Osteoblast (primary cell): ENCODE results near the gene UBE2D4. TPM values are rescaled to one million over a fixed set of nuclear protein-coding genes. Genes with fewer than 3 reads are reported as not detected.
"Not testable (repeated sequence)": the region's sequence is repeated elsewhere in the genome, so short reads cannot be mapped to it uniquely, and the experiment has no call there.

Experiments used
- DNase-seq: peaks from one replicate; pipeline ENCODE4 v3.0.0; 2011; ENCODE audit warnings: low spot score, mixed read lengths; ENCODE audit not compliant: insufficient read length; ENCODE audit errors: missing footprints
- H2AFZ ChIP-seq: 2 replicates; pipeline ENCODE4 v1.6.0; 2011; ENCODE audit warnings: mild to moderate bottlenecking, low read length
- H3K27ac ChIP-seq: 2 replicates; pipeline ENCODE4 v1.5.1; 2011; ENCODE audit warnings: mild to moderate bottlenecking, low read depth, low read length, moderate library complexity
- H3K27me3 ChIP-seq: 2 replicates; pipeline ENCODE4 v1.6.0; 2012; ENCODE audit warnings: mild to moderate bottlenecking, control low read depth, inconsistent platforms, low read length, moderate library complexity; ENCODE audit not compliant: insufficient read depth
- H3K36me3 ChIP-seq: 2 replicates; pipeline ENCODE4 v1.5.1; 2011; ENCODE audit warnings: mild to moderate bottlenecking, low read length, control low read depth, moderate library complexity; ENCODE audit not compliant: insufficient read depth
- H3K4me1 ChIP-seq: 2 replicates; pipeline ENCODE4 v1.5.1; 2011; ENCODE audit warnings: mild to moderate bottlenecking, low read length, control low read depth, moderate library complexity; ENCODE audit not compliant: insufficient read depth
- H3K4me2 ChIP-seq: 2 replicates; pipeline ENCODE4 v1.6.0; 2011; ENCODE audit warnings: mild to moderate bottlenecking, low read length; ENCODE audit not compliant: insufficient read depth
- H3K4me3 ChIP-seq: fragments of 200-600 bp; sonication (generic); 3 replicates; pipeline ENCODE4 v1.5.1; 2012; ENCODE audit warnings: mild to moderate bottlenecking, low read length, inconsistent platforms; ENCODE audit not compliant: insufficient read depth
- H3K79me2 ChIP-seq: 2 replicates; pipeline ENCODE4 v1.6.0; 2012; ENCODE audit warnings: mild to moderate bottlenecking, low read length, control low read depth, inconsistent platforms; ENCODE audit not compliant: insufficient read depth
- H3K9me3 ChIP-seq: 2 replicates; pipeline ENCODE4 v1.5.1; 2011; ENCODE audit warnings: low read depth, low read length, control low read depth
- H4K20me1 ChIP-seq: 2 replicates; pipeline ENCODE4 v1.6.0; 2012; ENCODE audit warnings: mild to moderate bottlenecking, low read length, control low read depth; ENCODE audit not compliant: insufficient read depth
- CTCF ChIP-seq: IDR thresholded peaks from 2 replicates; pipeline ENCODE4 v1.5.1; 2011; ENCODE audit warnings: mild to moderate bottlenecking, low read depth, low read length, moderate library complexity; ENCODE audit errors: extremely low read depth
- total RNA-seq: library from RNA; depleted of rRNA; stranded (reverse); fragments of >200 nt; gene quantifications from 2 replicates; pipeline ENCODE4 v1.2.3, GENCODE V29; 2012

Gene UBE2D4
- total RNA-seq, 1 donor = 19.2 TPM

GRCh38 chr7:43891069-43891955 is 34.9 kb upstream of the UBE2D4 start:
- Histone ChIP-seq H3K36me3 (peaks cover 9% of the 10 kb centered on the region), H4K20me1 (peaks cover 51% of the 10 kb centered on the region)

GRCh38 chr7:43895847-43896415 is 30.3 kb upstream of the UBE2D4 start:
- Histone ChIP-seq H3K4me3 (no peak overlapping the region), H3K36me3 (peaks cover 4% of the 10 kb centered on the region), H4K20me1 (peaks cover 48% of the 10 kb centered on the region), H3K27ac (no peak overlapping the region), H2AFZ (no peak overlapping the region), H3K9me3 (no peaks in the 10 kb centered on the region), H3K79me2 (peaks cover 96% of the 10 kb centered on the region), H3K4me2 (no peak overlapping the region), H3K4me1 (no peaks in the 10 kb centered on the region), H3K27me3 (no peaks in the 10 kb centered on the region)
- TF ChIP-seq CTCF = no peak
- DNase-seq = no peak

More at GRCh38 chr7:43891069-43891955, 34.9 kb upstream of the UBE2D4 start:
- H3K4me2 ChIP-seq = no peak overlapping the region
- H3K27me3 ChIP-seq = no peaks in the 10 kb centered on the region
- no peak for DNase-seq
- H3K9me3 ChIP-seq = no peaks in the 10 kb centered on the region
- H3K4me3 ChIP-seq = no peak overlapping the region
- H3K27ac ChIP-seq = no peak overlapping the region
- peaks cover 91% of the 10 kb centered on the region for H3K79me2 ChIP-seq
- no peak for TF ChIP-seq CTCF
- H3K4me1 ChIP-seq = peaks cover 11% of the 10 kb centered on the region
- no peak overlapping the region for H2AFZ ChIP-seq

- not testable (repeated sequence) for H3K4me1 ChIP-seq, H2AFZ ChIP-seq, H3K27me3 ChIP-seq, H3K36me3 ChIP-seq, H3K4me2 ChIP-seq, H3K9me3 ChIP-seq, H3K4me3 ChIP-seq, DNase-seq, H3K27ac ChIP-seq
- H3K79me2 ChIP-seq = peaks cover 96% of the 10 kb centered on the region
- H4K20me1 ChIP-seq = peaks cover 54% of the 10 kb centered on the region
These were observed 27.7 kb upstream of the UBE2D4 start for GRCh38 chr7:43898571-43898970.

GRCh38 chr7:43902542-43903054 is 23.6 kb upstream of the UBE2D4 start:
- H3K4me2 ChIP-seq = no peak overlapping the region
- H3K4me1 ChIP-seq = peaks cover 19% of the 10 kb centered on the region
- no peaks in the 10 kb centered on the region for H3K27me3 ChIP-seq
- no peak overlapping the region for H3K27ac ChIP-seq
- H3K36me3 ChIP-seq = peaks cover 7% of the 10 kb centered on the region
- no peaks in the 10 kb centered on the region for H3K9me3 ChIP-seq
- peaks cover 44% of the 10 kb centered on the region for H4K20me1 ChIP-seq
- peaks cover 83% of the 10 kb centered on the region for H3K79me2 ChIP-seq
- no peak for TF ChIP-seq CTCF
- no peak overlapping the region for H3K4me3 ChIP-seq
- H2AFZ ChIP-seq = no peak overlapping the region
- DNase-seq = no peak
